ENCODE measurements around the gene IGFLR1. TPM values are rescaled to one million over a fixed set of nuclear protein-coding genes. Genes with fewer than 3 reads are reported as not detected.
A peak's percentile ranks its signal among the peaks of the same experiment; 100 is the strongest.

IGFLR1 gene, protein sequence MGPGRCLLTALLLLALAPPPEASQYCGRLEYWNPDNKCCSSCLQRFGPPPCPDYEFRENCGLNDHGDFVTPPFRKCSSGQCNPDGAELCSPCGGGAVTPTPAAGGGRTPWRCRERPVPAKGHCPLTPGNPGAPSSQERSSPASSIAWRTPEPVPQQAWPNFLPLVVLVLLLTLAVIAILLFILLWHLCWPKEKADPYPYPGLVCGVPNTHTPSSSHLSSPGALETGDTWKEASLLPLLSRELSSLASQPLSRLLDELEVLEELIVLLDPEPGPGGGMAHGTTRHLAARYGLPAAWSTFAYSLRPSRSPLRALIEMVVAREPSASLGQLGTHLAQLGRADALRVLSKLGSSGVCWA
- 4.9 TPM for total RNA-seq
- long read RNA-seq, partial matches to known transcripts: 0 of 4 reads
- long read RNA-seq, other reads (novel, unspliced or antisense): 3 of 4 reads

DNA sequence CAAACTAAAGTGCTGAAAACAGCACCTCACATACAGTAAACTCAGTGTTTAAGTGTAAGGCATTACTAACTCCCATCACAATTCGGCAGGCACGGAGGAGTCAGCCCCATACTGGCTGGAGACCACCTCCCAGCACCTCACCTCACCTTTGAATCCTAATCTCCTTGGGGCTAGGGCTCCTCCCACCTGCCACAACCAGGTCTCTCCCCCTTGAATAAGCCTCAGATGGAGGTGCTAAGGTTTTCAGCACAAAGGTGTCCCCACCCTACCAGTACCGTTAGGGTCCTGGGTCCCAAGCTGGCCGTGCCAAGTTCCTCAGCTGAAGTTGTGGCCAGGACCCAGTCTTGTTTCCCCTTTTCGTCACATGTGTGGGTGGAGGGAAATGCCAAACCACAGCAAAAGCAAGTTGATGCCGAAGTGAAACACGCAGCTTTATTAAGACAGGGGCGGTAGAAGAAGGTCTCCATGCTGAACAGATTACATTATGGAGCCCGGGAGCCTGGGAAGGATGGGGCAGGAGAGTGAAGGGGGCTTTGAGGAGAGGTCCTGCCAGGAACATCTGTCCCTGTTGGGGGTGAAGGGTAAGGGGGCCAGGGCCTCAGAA lies at the start of gene IGFLR1:
TSS of gene IGFLR1 (minus strand) at position 332 of the 604 bp plus-strand sequence. CDS start 1,272 bp downstream, outside the sequence.
- no peak for DNase-seq
- peak within 1 kb of the TSS; percentile 89 for H3K27ac ChIP-seq (replicated peaks)
- H3K9me3 ChIP-seq (replicated peaks): no peaks in the 10 kb centered on the region
- H3K36me3 ChIP-seq: peaks cover 31% of the 10 kb centered on the region
- H3K4me3 ChIP-seq: peak within 1 kb of the TSS; percentile 82
- H3K27me3 ChIP-seq (ENCODE audit: low read depth): no peaks in the 10 kb centered on the region
- H3K4me1 ChIP-seq: peaks cover 54% of the 10 kb centered on the region
- TF ChIP-seq, protein P1, sequence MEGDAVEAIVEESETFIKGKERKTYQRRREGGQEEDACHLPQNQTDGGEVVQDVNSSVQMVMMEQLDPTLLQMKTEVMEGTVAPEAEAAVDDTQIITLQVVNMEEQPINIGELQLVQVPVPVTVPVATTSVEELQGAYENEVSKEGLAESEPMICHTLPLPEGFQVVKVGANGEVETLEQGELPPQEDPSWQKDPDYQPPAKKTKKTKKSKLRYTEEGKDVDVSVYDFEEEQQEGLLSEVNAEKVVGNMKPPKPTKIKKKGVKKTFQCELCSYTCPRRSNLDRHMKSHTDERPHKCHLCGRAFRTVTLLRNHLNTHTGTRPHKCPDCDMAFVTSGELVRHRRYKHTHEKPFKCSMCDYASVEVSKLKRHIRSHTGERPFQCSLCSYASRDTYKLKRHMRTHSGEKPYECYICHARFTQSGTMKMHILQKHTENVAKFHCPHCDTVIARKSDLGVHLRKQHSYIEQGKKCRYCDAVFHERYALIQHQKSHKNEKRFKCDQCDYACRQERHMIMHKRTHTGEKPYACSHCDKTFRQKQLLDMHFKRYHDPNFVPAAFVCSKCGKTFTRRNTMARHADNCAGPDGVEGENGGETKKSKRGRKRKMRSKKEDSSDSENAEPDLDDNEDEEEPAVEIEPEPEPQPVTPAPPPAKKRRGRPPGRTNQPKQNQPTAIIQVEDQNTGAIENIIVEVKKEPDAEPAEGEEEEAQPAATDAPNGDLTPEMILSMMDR (IDR thresholded peaks at IDR 0.05; ENCODE audit: borderline replicate concordance): no peak
- intact Hi-C loops (cut with micrococcal nuclease): no loop called here

DNA sequence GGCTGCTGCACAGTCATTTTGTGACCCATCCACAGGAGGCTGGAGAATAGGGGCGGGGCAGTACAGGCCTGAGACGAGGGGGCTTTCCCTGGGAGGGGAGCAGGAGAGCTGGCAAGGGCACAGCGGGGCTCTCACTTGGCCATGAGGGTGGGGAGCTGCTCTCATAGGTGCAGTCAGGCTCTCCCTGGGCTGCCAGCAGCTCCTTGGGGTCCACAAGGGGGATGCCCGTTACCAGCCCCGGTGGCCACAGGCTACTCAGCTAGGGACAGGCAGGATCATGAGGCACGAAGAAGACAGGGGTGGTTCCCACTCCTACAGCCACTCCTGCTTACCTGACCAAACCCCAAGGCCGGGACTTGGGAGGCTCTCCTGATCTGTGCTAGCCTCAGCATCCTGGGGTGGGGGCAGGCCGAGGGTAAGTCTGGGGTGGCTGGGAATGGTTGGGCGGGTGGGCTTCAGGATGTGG lies 49.6 kb upstream of the IGFLR1 start:
- Histone ChIP-seq H3K36me3 (no peaks in the 10 kb centered on the region), H3K27ac (replicated peaks) (no peak overlapping the region), H3K27me3 (ENCODE audit: low read depth) (peaks cover 45% of the 10 kb centered on the region), H3K4me3 (no peak overlapping the region), H3K4me1 (no peaks in the 10 kb centered on the region), H3K9me3 (replicated peaks) (no peaks in the 10 kb centered on the region)
- intact Hi-C loops (cut with micrococcal nuclease): no loop called here
- TF ChIP-seq, protein P1 (IDR thresholded peaks at IDR 0.05; ENCODE audit: borderline replicate concordance): no peak
- DNase-seq: no peak

DNA sequence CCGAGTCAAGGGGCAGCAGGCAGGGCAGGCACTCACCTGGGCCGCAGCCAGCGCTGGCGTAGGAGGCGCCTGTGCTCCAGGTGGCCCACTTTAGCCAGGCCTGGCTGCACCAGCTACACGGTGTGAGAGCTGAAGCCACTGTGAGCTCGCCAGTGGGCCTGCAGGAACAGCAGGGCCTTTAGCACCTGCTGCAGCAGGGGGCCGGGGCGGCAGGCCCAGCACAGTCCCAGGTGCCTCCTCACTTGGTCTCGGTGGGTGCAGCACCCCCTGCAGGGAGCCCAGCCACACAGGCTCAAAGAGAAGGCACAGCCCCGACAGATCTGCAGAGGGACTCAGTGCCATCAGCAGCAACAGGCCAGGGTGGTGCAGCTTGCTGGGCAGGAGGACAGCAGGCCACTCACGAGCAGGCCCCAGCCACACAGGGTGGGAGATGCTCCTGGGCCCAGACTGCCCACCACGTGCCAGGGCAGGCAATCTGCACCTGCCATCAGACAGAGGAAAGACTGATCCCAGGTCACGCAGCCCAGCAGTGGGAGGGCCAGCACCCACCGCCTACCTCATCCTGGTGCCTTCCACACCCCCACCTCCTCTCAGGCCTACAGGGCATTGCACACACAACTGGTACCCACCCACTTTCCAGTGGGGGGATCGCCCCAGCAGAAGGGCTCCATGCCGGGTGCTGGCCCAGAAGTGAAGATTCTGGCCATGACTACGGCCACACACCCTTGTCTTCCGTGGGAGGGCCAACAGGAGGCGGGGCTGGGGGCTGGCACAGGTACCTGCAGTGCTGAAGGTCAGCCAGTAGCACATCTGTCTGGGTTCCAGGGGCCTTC lies 48.9 kb upstream of the IGFLR1 start:
- no peak for DNase-seq
- intact Hi-C loops (cut with micrococcal nuclease): no loop called here
- H3K27ac ChIP-seq (replicated peaks): no peak overlapping the region
- no peaks in the 10 kb centered on the region for H3K9me3 ChIP-seq (replicated peaks)
- H3K27me3 ChIP-seq (ENCODE audit: low read depth): peaks cover 39% of the 10 kb centered on the region
- no peaks in the 10 kb centered on the region for H3K36me3 ChIP-seq
- TF ChIP-seq, protein P1 (IDR thresholded peaks at IDR 0.05; ENCODE audit: borderline replicate concordance): peak; percentile 10
- H3K4me3 ChIP-seq: no peak overlapping the region
- H3K4me1 ChIP-seq: no peaks in the 10 kb centered on the region

DNA sequence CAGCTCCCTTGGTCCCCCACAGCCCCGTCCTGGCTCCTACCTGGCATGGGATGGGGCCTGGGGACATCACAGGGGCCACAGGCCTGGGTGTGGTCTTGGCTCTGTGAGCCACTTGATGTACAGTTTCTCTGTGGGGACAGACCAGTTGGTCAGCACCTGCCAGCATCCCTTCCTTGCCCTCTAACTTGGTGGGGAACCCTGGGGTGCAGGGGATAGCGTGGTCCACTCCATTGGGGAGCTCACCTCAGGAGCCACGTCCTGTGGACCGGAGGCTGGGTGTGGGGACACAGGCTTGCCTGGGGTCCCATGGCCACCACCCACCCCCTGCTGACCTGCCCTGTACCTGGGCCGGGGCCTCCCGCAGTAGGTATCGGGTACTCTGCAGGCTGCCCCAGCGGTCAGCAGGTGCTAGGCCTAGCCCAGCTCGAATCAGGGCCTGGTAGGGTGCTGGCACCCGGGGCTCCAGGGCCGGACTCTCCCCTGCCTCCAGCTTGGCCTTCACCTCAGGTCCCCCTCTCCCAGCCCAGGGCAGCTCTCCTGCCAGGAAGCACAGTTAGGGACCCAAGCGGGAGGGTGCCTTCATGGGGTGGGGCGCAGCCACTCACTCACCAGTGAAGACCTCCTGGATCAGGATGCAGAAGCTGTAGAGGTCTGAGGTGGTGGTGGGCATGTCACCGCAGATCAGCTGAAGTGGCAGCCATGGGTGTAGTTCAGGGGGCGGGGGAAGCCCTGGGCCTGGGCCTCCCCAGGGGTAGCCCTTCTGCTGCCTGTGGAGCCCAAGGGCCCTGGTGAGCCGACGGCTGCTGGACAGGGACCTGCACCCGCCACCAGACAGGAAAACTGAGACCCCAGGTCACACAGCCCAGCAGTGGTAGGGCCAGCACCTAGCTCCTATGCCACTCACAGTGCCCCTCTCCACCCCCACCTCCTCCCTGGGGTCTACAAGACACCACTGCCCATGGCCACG lies 48.0 kb upstream of the IGFLR1 start:
- TF ChIP-seq, protein P1 (IDR thresholded peaks at IDR 0.05; ENCODE audit: borderline replicate concordance): no peak
- Histone ChIP-seq H3K27ac (replicated peaks) (no peak overlapping the region), H3K27me3 (ENCODE audit: low read depth) (peaks cover 29% of the 10 kb centered on the region), H3K36me3 (no peaks in the 10 kb centered on the region), H3K4me3 (no peak overlapping the region), H3K9me3 (replicated peaks) (no peaks in the 10 kb centered on the region), H3K4me1 (no peaks in the 10 kb centered on the region)
- intact Hi-C loops (cut with micrococcal nuclease): no loop called here
- DNase-seq: no peak

Data from left ventricle myocardium inferior (tissue), 1 donor.